Natural killer cell (primary cell): ENCODE results near the gene TTC7B. TPM values are rescaled to one million over a fixed set of nuclear protein-coding genes. Genes with fewer than 3 reads are reported as not detected.

ENCODE experiments used
- ATAC-seq, 3 donors: fragments of 150-1000 bp in 2 of 3; fragments of 200-7000 bp in 1 of 3; cut with Tn5 transposase; 1 replicate in 1 of 3; 2 replicates in 2 of 3; pipeline ENCODE4 v1.10.0; 2021; ENCODE audit warnings: mild to moderate bottlenecking in 2 of 3, moderate library complexity in 2 of 3
- DNase-seq, 2 donors: peaks; one replicate each; pipeline versions ENCODE4 v3.0.0 to v3.0.0-alpha.2; 2013 to 2021; ENCODE audit warnings: mixed read lengths in 1 of 2
- H3K27ac ChIP-seq: one replicate; pipeline ENCODE4 v1.5.1; 2013; ENCODE audit warnings: mild to moderate bottlenecking, low read length
- H3K27me3 ChIP-seq: one replicate; pipeline ENCODE4 v1.6.1; 2013; ENCODE audit warnings: low read length; ENCODE audit not compliant: control insufficient read depth, insufficient read depth
- H3K36me3 ChIP-seq: one replicate; pipeline ENCODE4 v1.6.1; 2013; ENCODE audit warnings: low read length; ENCODE audit not compliant: control insufficient read depth, insufficient read depth
- H3K4me1 ChIP-seq: one replicate; pipeline ENCODE4 v1.6.1; 2013; ENCODE audit warnings: low read length; ENCODE audit not compliant: control insufficient read depth, insufficient read depth
- H3K4me3 ChIP-seq: one replicate; pipeline ENCODE4 v1.5.1; 2013; ENCODE audit warnings: low read length
- H3K9me3 ChIP-seq: one replicate; pipeline ENCODE4 v1.6.1; 2013; ENCODE audit warnings: low read length; ENCODE audit not compliant: control insufficient read depth, insufficient read depth
- H3K27ac Mint-ChIP-seq, 2 donors: one replicate each; pipeline ENCODE4 v1.8.0; 2022; ENCODE audit warnings: mild to moderate bottlenecking in 2 of 2, mixed read lengths in 2 of 2, moderate library complexity in 1 of 2
- H3K27me3 Mint-ChIP-seq, 2 donors: one replicate each; pipeline ENCODE4 v1.8.0; 2022; ENCODE audit warnings: low read depth in 2 of 2, mixed read lengths in 2 of 2
- H3K36me3 Mint-ChIP-seq: one replicate; pipeline ENCODE4 v1.8.0; 2022; ENCODE audit warnings: mixed read lengths
- H3K4me1 Mint-ChIP-seq, 2 donors: one replicate each; pipeline ENCODE4 v1.8.0; 2022; ENCODE audit warnings: mixed read lengths in 2 of 2
- H3K4me3 Mint-ChIP-seq: one replicate; pipeline ENCODE4 v1.8.0; 2022; ENCODE audit warnings: mild to moderate bottlenecking, moderate library complexity, mixed read lengths
- H3K9me3 Mint-ChIP-seq, 2 donors: one replicate each; pipeline ENCODE4 v1.8.0; 2022; ENCODE audit warnings: mixed read lengths in 2 of 2
- WGBS: methylation state at CpG from one replicate; pipeline ENCODE4 v1.1.7; 2013; ENCODE audit warnings: missing lambda C conversion rate; ENCODE audit not compliant: insufficient coverage; 5-methylcytosine and 5-hydroxymethylcytosine counted together
- intact Hi-C: fragments of 100-400 bp; cut with micrococcal nuclease; formaldehyde crosslinking; loops from one replicate; pipeline ENCODE4 v1.14.2; 2022
- total RNA-seq, 4 donors: library from RNA; stranded (reverse); fragments of 120-200 nt in 1 of 4; gene quantifications; one replicate each; pipeline versions ENCODE4 v1.2.3 to v1.2.4, GENCODE V29; 2013 to 2022
- TF ChIP-seq, protein P1 (sequence below): fragments of 200-600 bp; IDR thresholded peaks from one replicate; pipeline ENCODE4 v1.8.0; 2022; ENCODE audit warnings: antibody characterized with exemption

Gene TTC7B
- total RNA-seq, 3 donors from 2014 or later (not counting 1 experiment from before 2014, with no cell fraction given) = 1.7 to 17.2 (median 5.9) TPM

DNA sequence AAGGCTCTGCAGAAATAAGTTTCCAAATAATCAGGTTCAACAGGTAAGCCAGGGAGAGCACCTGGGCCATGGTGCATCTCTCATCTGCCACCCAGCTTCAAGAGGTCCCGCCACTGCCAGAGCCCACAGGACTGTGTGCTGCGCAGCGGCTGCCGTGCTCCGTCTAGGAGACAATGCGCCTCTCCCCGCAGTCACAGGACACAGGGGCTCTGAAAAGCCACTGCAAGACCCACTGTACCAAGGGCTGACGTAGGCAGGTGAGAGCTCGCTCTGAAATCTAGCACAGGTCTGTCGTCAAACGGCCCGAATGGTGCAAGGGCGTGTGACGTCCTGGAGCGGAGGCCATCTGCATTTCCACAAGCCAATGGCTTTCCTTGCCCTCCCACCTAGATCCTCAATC lies 218.3 kb downstream of the TTC7B start:
- H3K36me3 ChIP-seq = no peaks in the 10 kb centered on the region
- no peak for ATAC-seq
- H3K9me3 Mint-ChIP-seq = no peaks in the 10 kb centered on the region
- no peaks in the 10 kb centered on the region for H3K36me3 Mint-ChIP-seq
- H3K27me3 Mint-ChIP-seq = peaks cover 5 to 15% of the 10 kb centered on the region in 2 donors
- no peak for DNase-seq
- H3K4me1 ChIP-seq = no peaks in the 10 kb centered on the region
- H3K27ac ChIP-seq = no peak overlapping the region
- intact Hi-C loops = no loop called here
- no peaks in the 10 kb centered on the region for H3K4me1 Mint-ChIP-seq
- no peak overlapping the region for H3K4me3 Mint-ChIP-seq
- TF ChIP-seq, protein P1, sequence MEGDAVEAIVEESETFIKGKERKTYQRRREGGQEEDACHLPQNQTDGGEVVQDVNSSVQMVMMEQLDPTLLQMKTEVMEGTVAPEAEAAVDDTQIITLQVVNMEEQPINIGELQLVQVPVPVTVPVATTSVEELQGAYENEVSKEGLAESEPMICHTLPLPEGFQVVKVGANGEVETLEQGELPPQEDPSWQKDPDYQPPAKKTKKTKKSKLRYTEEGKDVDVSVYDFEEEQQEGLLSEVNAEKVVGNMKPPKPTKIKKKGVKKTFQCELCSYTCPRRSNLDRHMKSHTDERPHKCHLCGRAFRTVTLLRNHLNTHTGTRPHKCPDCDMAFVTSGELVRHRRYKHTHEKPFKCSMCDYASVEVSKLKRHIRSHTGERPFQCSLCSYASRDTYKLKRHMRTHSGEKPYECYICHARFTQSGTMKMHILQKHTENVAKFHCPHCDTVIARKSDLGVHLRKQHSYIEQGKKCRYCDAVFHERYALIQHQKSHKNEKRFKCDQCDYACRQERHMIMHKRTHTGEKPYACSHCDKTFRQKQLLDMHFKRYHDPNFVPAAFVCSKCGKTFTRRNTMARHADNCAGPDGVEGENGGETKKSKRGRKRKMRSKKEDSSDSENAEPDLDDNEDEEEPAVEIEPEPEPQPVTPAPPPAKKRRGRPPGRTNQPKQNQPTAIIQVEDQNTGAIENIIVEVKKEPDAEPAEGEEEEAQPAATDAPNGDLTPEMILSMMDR = no peak
- no peak overlapping the region for H3K4me3 ChIP-seq
- 93% methylated on average over 15 of the region's 15 CpGs for WGBS
- no peaks in the 10 kb centered on the region for H3K27me3 ChIP-seq
- H3K27ac Mint-ChIP-seq = no peak overlapping the region
- no peaks in the 10 kb centered on the region for H3K9me3 ChIP-seq

DNA sequence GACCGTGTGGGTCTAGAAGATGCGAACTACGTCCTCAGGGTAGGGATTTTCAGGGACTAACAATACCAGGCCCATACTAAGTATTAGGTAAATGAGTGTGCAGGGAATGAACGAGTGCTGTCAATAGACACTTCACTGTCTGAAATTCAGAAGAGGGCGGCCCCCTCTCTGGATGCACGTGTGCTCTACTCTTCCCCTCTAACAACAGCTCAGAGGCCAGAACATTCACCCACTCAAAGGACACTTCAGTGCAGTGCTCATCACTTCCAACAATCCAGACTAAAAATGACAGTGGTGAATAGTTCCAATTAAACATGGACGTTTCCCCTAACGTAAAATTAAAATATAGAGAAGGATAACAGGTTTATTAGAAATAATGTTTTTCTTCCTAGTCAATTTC lies 219.5 kb downstream of the TTC7B start:
- Mint-ChIP-seq H3K4me3 (no peak overlapping the region), H3K27ac (no peak overlapping the region), H3K36me3 (no peaks in the 10 kb centered on the region), H3K4me1 (no peaks in the 10 kb centered on the region), H3K9me3 (no peaks in the 10 kb centered on the region), H3K27me3 (peaks cover 2 to 6% of the 10 kb centered on the region in 2 donors)
- intact Hi-C loops = no loop called here
- Histone ChIP-seq H3K27me3 (no peaks in the 10 kb centered on the region), H3K4me1 (no peaks in the 10 kb centered on the region), H3K9me3 (no peaks in the 10 kb centered on the region), H3K4me3 (no peak overlapping the region), H3K27ac (no peak overlapping the region), H3K36me3 (no peaks in the 10 kb centered on the region)
- TF ChIP-seq, protein P1 = no peak
- ATAC-seq (no peak), DNase-seq (no peak)
- 90% methylated on average over 5 of the region's 8 CpGs for WGBS

DNA sequence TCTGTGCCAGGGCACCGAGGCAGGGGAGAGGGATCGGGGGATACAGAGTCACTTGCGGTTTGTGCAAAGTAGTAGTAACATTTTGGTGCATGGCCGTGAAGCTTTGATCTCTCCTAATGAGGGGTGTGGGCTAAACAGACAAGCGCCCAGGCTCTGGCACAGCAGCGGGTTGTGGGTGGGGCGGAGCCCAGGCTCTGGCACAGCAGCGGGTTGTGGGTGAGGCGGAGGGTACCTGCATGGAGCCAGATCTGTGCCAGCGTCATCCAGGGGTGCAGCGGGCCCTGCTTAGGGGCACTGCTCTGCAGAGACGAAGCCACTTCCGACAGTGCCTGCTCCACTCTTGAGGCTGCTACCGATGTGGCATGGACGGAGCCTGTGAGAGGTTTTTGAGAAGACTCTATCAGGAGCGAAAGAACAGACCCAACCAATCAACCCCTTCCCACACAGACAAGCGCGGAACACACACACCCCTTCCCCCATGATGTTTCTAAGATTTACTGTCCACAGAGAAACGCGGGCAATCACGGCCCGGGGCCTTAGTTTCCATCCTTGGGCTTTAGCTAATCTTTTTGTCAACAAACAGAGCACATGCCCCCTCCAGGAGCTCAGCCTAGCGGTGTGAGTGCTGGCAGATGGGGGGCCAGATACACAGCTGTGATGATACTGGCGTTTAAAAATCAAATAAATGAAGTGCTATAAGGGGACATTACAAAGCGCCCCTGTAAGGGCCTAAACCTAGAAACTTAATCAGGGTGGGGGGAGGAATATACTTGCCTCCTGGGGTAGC lies 222.8 kb downstream of the TTC7B start:
- WGBS = 93% methylated on average over 25 of the region's 25 CpGs
- Mint-ChIP-seq H3K4me3 (no peak overlapping the region), H3K27me3 (no peaks in the 10 kb centered on the region), H3K27ac (no peak overlapping the region), H3K4me1 (no peaks in the 10 kb centered on the region), H3K9me3 (no peaks in the 10 kb centered on the region), H3K36me3 (no peaks in the 10 kb centered on the region)
- H3K4me1 ChIP-seq = no peaks in the 10 kb centered on the region
- ATAC-seq (no peak), DNase-seq (no peak)
- no peaks in the 10 kb centered on the region for H3K36me3 ChIP-seq
- no peaks in the 10 kb centered on the region for H3K9me3 ChIP-seq
- no peak overlapping the region for H3K4me3 ChIP-seq
- TF ChIP-seq, protein P1 = no peak
- no peaks in the 10 kb centered on the region for H3K27me3 ChIP-seq
- intact Hi-C loops = no loop called here
- H3K27ac ChIP-seq = no peak overlapping the region

DNA sequence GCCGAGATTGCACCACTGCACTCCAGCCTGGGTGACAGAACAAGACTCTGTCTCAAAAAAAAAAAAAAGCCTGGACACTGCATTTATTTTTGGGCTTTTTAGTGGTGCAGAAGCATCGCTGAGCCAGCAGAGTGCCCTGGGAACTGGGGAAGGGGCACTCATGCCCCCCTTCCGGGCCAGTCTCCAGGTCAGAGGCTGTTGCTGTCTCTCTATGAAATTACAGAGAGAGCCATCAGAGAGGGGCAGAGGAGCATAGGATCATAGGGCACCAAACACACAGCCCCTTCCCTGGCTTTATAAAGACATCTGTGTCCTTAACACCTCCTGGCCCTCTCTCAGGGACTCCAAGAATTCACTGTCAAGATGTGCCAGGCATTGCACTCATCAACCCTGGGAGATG lies 223.6 kb downstream of the TTC7B start:
- 92% methylated on average over 3 of the region's 3 CpGs for WGBS
- no peaks in the 10 kb centered on the region for H3K27me3 ChIP-seq
- H3K27ac ChIP-seq = no peak overlapping the region
- no peaks in the 10 kb centered on the region for H3K9me3 ChIP-seq
- intact Hi-C loops = no loop called here
- H3K9me3 Mint-ChIP-seq = no peaks in the 10 kb centered on the region
- no peaks in the 10 kb centered on the region for H3K36me3 Mint-ChIP-seq
- DNase-seq (no peak), ATAC-seq (no peak)
- no peak overlapping the region for H3K27ac Mint-ChIP-seq
- no peaks in the 10 kb centered on the region for H3K36me3 ChIP-seq
- no peak overlapping the region for H3K4me3 ChIP-seq
- no peaks in the 10 kb centered on the region for H3K27me3 Mint-ChIP-seq
- H3K4me1 ChIP-seq = no peaks in the 10 kb centered on the region
- TF ChIP-seq, protein P1 = no peak
- H3K4me1 Mint-ChIP-seq = no peaks in the 10 kb centered on the region
- H3K4me3 Mint-ChIP-seq = no peak overlapping the region
